Measurements from ENCODE around the gene FBXW11. TPM values are rescaled to one million over a fixed set of nuclear protein-coding genes. Genes with fewer than 3 reads are reported as not detected.

The FBXW11 gene
- total RNA-seq, 1 experiment from 2014 or later: 52.0 TPM

GRCh38 chr5:172008111-172008455 lies 1.6 kb upstream of the FBXW11 start:
- Histone ChIP-seq H3K36me3 (ENCODE audit: control insufficient read depth in 1 of 2, insufficient read depth in 2 of 2, low read length in 2 of 2) (no peaks in the 10 kb centered on the region), H3K27me3 (ENCODE audit: insufficient read depth, low read length) (no peaks in the 10 kb centered on the region), H3K9ac (ENCODE audit: low read length) (no peak overlapping the region), H3K27ac (ENCODE audit: low read depth, low read length) (no peak overlapping the region), H2AFZ (ENCODE audit: low read depth, low read length, poor library complexity, severe bottlenecking) (no peak overlapping the region), H3K4me3 (replicated peaks in 1 of 2; ENCODE audit: low read depth in 1 of 2, low read length in 2 of 2) (peak overlapping the region; percentile 78 to 99), H3K4me1 (ENCODE audit: control insufficient read depth in 1 of 2, insufficient read depth in 2 of 2, low read length in 2 of 2) (peaks cover 9 to 33% of the 10 kb centered on the region in 2 experiments; a peak in 3 of 4 replicates), H4K20me1 (ENCODE audit: insufficient read depth) (peaks cover 12% of the 10 kb centered on the region; the same call in 1 of the 2 replicates), H3K4me2 (ENCODE audit: low read length) (peak overlapping the region; percentile 89), H3K9me2 (ENCODE audit: insufficient read depth) (no peaks in the 10 kb centered on the region), H3K9me3 (ENCODE audit: control insufficient read depth in 1 of 2, insufficient read depth in 1 of 2, low read depth in 1 of 2, low read length in 2 of 2) (no peaks in the 10 kb centered on the region), H3K79me2 (ENCODE audit: insufficient read depth, low read length) (peaks cover 42% of the 10 kb centered on the region)
- no TSS peak for BruUV-seq (replicated peaks)
- DNase-seq (ENCODE audit: low read depth, low spot score): no peak
- POLR2A ChIA-PET: no interaction called here
- no peak for TF ChIP-seq EGR1 (IDR thresholded peaks at IDR 0.05; ENCODE audit: low read depth)
- CTCF ChIA-PET: interaction anchor here (1.1 to 3.8 kb wide), 2 partner anchors 96 to 180 kb away, joined by 3 to 24 read pairs; partner anchors contain the start of gene STK10
- no peak for ATAC-seq
- RAD21 ChIA-PET (ENCODE audit: low non-redundant PET in 1 of 2, low total read pairs in 2 of 2, uncharacterized antibody in 2 of 2, unreplicated experiment in 2 of 2): no interaction called here
- intact Hi-C loops (cut with micrococcal nuclease): loop anchor here (10.0 kb wide), 1 partner anchor 287 kb away; no protein-coding TSS in a partner anchor

- DNase-seq (ENCODE audit: low read depth, low spot score) (no peak), ATAC-seq (no peak)
- RAD21 ChIA-PET (ENCODE audit: low non-redundant PET in 1 of 2, low total read pairs in 2 of 2, uncharacterized antibody in 2 of 2, unreplicated experiment in 2 of 2): interaction anchor here in 1 of 2 experiments (0.8 kb wide), 1 partner anchor 15 kb away, joined by 3 read pairs; no protein-coding TSS in a partner anchor
- CTCF ChIA-PET: interaction anchor here (1.1 to 3.8 kb wide), 6 partner anchors 52 to 401 kb away, joined by 3 to 24 read pairs (median 3); partner anchors contain the start of gene STK10
- intact Hi-C loops (cut with micrococcal nuclease): loop anchor here (10.0 kb wide), 1 partner anchor 287 kb away; no protein-coding TSS in a partner anchor
- Histone ChIP-seq H3K36me3 (ENCODE audit: control insufficient read depth in 1 of 2, insufficient read depth in 2 of 2, low read length in 2 of 2) (no peaks in the 10 kb centered on the region), H4K20me1 (ENCODE audit: insufficient read depth) (peaks cover 12% of the 10 kb centered on the region; the same call in 1 of the 2 replicates), H3K9me3 (ENCODE audit: control insufficient read depth in 1 of 2, insufficient read depth in 1 of 2, low read depth in 1 of 2, low read length in 2 of 2) (no peaks in the 10 kb centered on the region), H3K4me2 (ENCODE audit: low read length) (peak overlapping the region; percentile 89), H3K4me3 (replicated peaks in 1 of 2; ENCODE audit: low read depth in 1 of 2, low read length in 2 of 2) (peak overlapping the region; percentile 78 to 99), H3K79me2 (ENCODE audit: insufficient read depth, low read length) (peaks cover 49% of the 10 kb centered on the region), H3K9ac (ENCODE audit: low read length) (peak overlapping the region; percentile 94), H3K4me1 (ENCODE audit: control insufficient read depth in 1 of 2, insufficient read depth in 2 of 2, low read length in 2 of 2) (peaks cover 9 to 36% of the 10 kb centered on the region in 2 experiments; a peak in 3 of 4 replicates), H2AFZ (ENCODE audit: low read depth, low read length, poor library complexity, severe bottlenecking) (peak overlapping the region; percentile 50), H3K27ac (ENCODE audit: low read depth, low read length) (peak overlapping the region; percentile 97), H3K27me3 (ENCODE audit: insufficient read depth, low read length) (no peaks in the 10 kb centered on the region), H3K9me2 (ENCODE audit: insufficient read depth) (no peaks in the 10 kb centered on the region)
- POLR2A ChIA-PET: interaction anchor here (0.9 to 1.6 kb wide), 5 partner anchors 10 to 86 kb away, joined by 3 to 6 read pairs (median 3); no protein-coding TSS in a partner anchor
- BruUV-seq (replicated peaks): TSS peak; percentile 94
- TF ChIP-seq RAD21 (IDR thresholded peaks at IDR 0.05; ENCODE audit: low read depth) (no peak), FOSL1 (IDR thresholded peaks at IDR 0.05; ENCODE audit: low read depth) (no peak), CBX3 (IDR thresholded peaks at IDR 0.05; ENCODE audit: low read depth) (no peak), CEBPB (IDR thresholded peaks at IDR 0.05; ENCODE audit: low read depth) (no peak), ATF3 (IDR thresholded peaks at IDR 0.05) (no peak), ZFX (IDR thresholded peaks at IDR 0.05) (no peak), CTCF (IDR thresholded peaks at IDR 0.05 in 2 of 3, conservative IDR thresholded peaks at IDR 0.05 in 1 of 3; ENCODE audit: borderline replicate concordance in 1 of 3, insufficient read depth in 1 of 3, low read depth in 2 of 3, low read length in 2 of 3) (no peak), EZH2 (IDR thresholded peaks at IDR 0.05) (no peak), YY1 (IDR thresholded peaks at IDR 0.05; ENCODE audit: extremely low read depth, insufficient replicate concordance, low read depth, low read length) (no peak), TCF7L2 (IDR thresholded peaks at IDR 0.05; ENCODE audit: borderline replicate concordance, extremely low read depth, insufficient read depth, insufficient read length) (no peak), POLR2AphosphoS5 (IDR thresholded peaks at IDR 0.05; ENCODE audit: low read depth, low read length) (no peak), ELF1 (IDR thresholded peaks at IDR 0.05; ENCODE audit: borderline replicate concordance, low read depth) (no peak), MAX (IDR thresholded peaks at IDR 0.05) (no peak), SP1 (IDR thresholded peaks at IDR 0.05; ENCODE audit: low read depth) (no peak), SIN3A (IDR thresholded peaks at IDR 0.05; ENCODE audit: low read depth) (no peak), JUND (IDR thresholded peaks at IDR 0.05) (no peak), EGR1 (IDR thresholded peaks at IDR 0.05; ENCODE audit: low read depth) (no peak), EZH2phosphoT487 (IDR thresholded peaks at IDR 0.05; ENCODE audit: borderline replicate concordance) (no peak)
Observed at GRCh38 chr5:172007175-172008110, 1.0 kb upstream of the FBXW11 start.
